CD14-positive monocyte (primary cell): ENCODE results near the gene LHCGR. TPM values are rescaled to one million over a fixed set of nuclear protein-coding genes. Genes with fewer than 3 reads are reported as not detected.

Experiments used
- DNase-seq, 3 donors: peaks; one replicate each; pipeline ENCODE4 v3.0.0-alpha.2; 2011 to 2022
- H2AFZ ChIP-seq: 2 replicates; pipeline ENCODE4 v1.6.0; 2012; ENCODE audit warnings: mild to moderate bottlenecking, low read depth, low read length, inconsistent platforms; ENCODE audit not compliant: insufficient read depth, poor library complexity, severe bottlenecking
- H3K27ac ChIP-seq, 2 donors: 1 replicate in 1 of 2; 2 replicates in 1 of 2; pipeline ENCODE4 v1.5.1; 2012 to 2013; ENCODE audit warnings: low read length in 2 of 2, control low read depth in 1 of 2, inconsistent platforms in 1 of 2, low read depth in 1 of 2, mild to moderate bottlenecking in 1 of 2
- H3K27me3 ChIP-seq, 2 donors: one replicate each; pipeline versions ENCODE4 v1.6.0 to v1.6.1; 2011 to 2013; ENCODE audit warnings: low read length in 2 of 2; ENCODE audit not compliant: control insufficient read depth in 2 of 2, insufficient read depth in 2 of 2
- H3K36me3 ChIP-seq, 2 donors: replicated peaks in 1 of 2; 1 replicate in 1 of 2; 2 replicates in 1 of 2; pipeline versions ENCODE4 v1.5.1 to v1.6.1; 2012 to 2013; ENCODE audit warnings: low read length in 2 of 2, control low read depth in 1 of 2, inconsistent platforms in 1 of 2, mild to moderate bottlenecking in 1 of 2; ENCODE audit not compliant: insufficient read depth in 2 of 2, control insufficient read depth in 1 of 2
- H3K4me1 ChIP-seq, 2 donors: 1 replicate in 1 of 2; 2 replicates in 1 of 2; pipeline versions ENCODE4 v1.5.1 to v1.6.1; 2012 to 2013; ENCODE audit warnings: low read length in 2 of 2, control low read depth in 1 of 2, inconsistent platforms in 1 of 2, mild to moderate bottlenecking in 1 of 2, moderate library complexity in 1 of 2; ENCODE audit not compliant: insufficient read depth in 2 of 2, control insufficient read depth in 1 of 2
- H3K4me2 ChIP-seq: replicated peaks from 2 replicates; pipeline ENCODE3; 2012; ENCODE audit warnings: low read length, moderate library complexity, mild to moderate bottlenecking; ENCODE audit not compliant: poor library complexity, severe bottlenecking; ENCODE audit errors: extremely low read depth
- H3K4me3 ChIP-seq, 3 experiments: fragments of 200-600 bp in 1 of 3; sonication (generic) in 1 of 3; replicated peaks in 1 of 3; 1 replicate in 2 of 3; 2 replicates in 1 of 3; pipeline ENCODE4 v1.5.1; 2011 to 2013; ENCODE audit warnings: low read length in 3 of 3, mild to moderate bottlenecking in 3 of 3, control low read depth in 2 of 3, low read depth in 2 of 3, inconsistent platforms in 1 of 3, moderate library complexity in 1 of 3
- H3K79me2 ChIP-seq: 2 replicates; pipeline ENCODE4 v1.6.0; 2012; ENCODE audit warnings: mild to moderate bottlenecking, control low read depth, inconsistent platforms, low read length, moderate library complexity; ENCODE audit not compliant: insufficient read depth
- H3K9ac ChIP-seq: 2 replicates; pipeline ENCODE4 v1.6.0; 2017; ENCODE audit warnings: low read length, mild to moderate bottlenecking; ENCODE audit not compliant: insufficient read depth, poor library complexity, severe bottlenecking
- H3K9me3 ChIP-seq, 2 donors: replicated peaks in 1 of 2; 1 replicate in 1 of 2; 2 replicates in 1 of 2; pipeline versions ENCODE4 v1.5.1 to v1.6.1; 2012 to 2013; ENCODE audit warnings: low read length in 2 of 2, control low read depth in 1 of 2; ENCODE audit not compliant: control insufficient read depth in 1 of 2, insufficient read depth in 1 of 2
- H4K20me1 ChIP-seq: 2 replicates; pipeline ENCODE4 v1.6.0; 2012; ENCODE audit warnings: mild to moderate bottlenecking, low read length, control low read depth, moderate library complexity; ENCODE audit not compliant: insufficient read depth
- H3K27ac Mint-ChIP-seq, 7 donors: one replicate each; pipeline ENCODE4 v1.8.0; 2020; ENCODE audit warnings: mild to moderate bottlenecking in 7 of 7, mixed read lengths in 7 of 7, moderate library complexity in 6 of 7, inconsistent platforms in 2 of 7
- H3K27me3 Mint-ChIP-seq, 3 donors: one replicate each; pipeline ENCODE4 v1.8.0; 2021 to 2022; ENCODE audit warnings: low read depth in 3 of 3, mild to moderate bottlenecking in 3 of 3, mixed read lengths in 3 of 3, moderate library complexity in 3 of 3, inconsistent platforms in 1 of 3
- H3K36me3 Mint-ChIP-seq, 2 donors: one replicate each; pipeline ENCODE4 v1.8.0; 2020; ENCODE audit warnings: mixed read lengths in 2 of 2, inconsistent platforms in 1 of 2, mild to moderate bottlenecking in 1 of 2
- H3K4me1 Mint-ChIP-seq: one replicate; pipeline ENCODE4 v1.8.0; 2020; ENCODE audit warnings: mild to moderate bottlenecking, mixed read lengths
- H3K4me3 Mint-ChIP-seq, 2 donors: one replicate each; pipeline ENCODE4 v1.8.0; 2020; ENCODE audit warnings: mild to moderate bottlenecking in 2 of 2, mixed read lengths in 2 of 2, moderate library complexity in 1 of 2
- H3K9me3 Mint-ChIP-seq, 7 donors: one replicate each; pipeline ENCODE4 v1.8.0; 2020 to 2022; ENCODE audit warnings: mixed read lengths in 7 of 7, mild to moderate bottlenecking in 6 of 7, moderate library complexity in 6 of 7, inconsistent platforms in 2 of 7
- WGBS: methylation state at CpG from one replicate; pipeline ENCODE4 v1.1.5; 2013; ENCODE audit warnings: missing lambda C conversion rate; ENCODE audit not compliant: insufficient coverage; 5-methylcytosine and 5-hydroxymethylcytosine counted together
- intact Hi-C, 2 donors: fragments of 100-400 bp; cut with micrococcal nuclease; formaldehyde crosslinking; loops; one replicate each; pipeline versions ENCODE4 v1.15.0 to v1.15.1; 2023
- polyA plus RNA-seq, 3 donors: library from polyadenylated mRNA; depleted of rRNA in 1 of 3; unstranded in 2 of 3; stranded (reverse) in 1 of 3; fragments of 300-500 nt in 2 of 3; fragments of >200 nt in 1 of 3; fragmentation: Illumina TruSeq in 2 of 3; gene quantifications; 1 replicate in 2 of 3; 2 replicates in 1 of 3; pipeline ENCODE4 v1.2.3, GENCODE V29; 2012 to 2021
- TF ChIP-seq, protein P1 (sequence below): fragments of 200-600 bp; IDR thresholded peaks from one replicate; pipeline ENCODE4 v1.8.0; 2022; ENCODE audit warnings: antibody characterized with exemption, mild to moderate bottlenecking

The LHCGR gene
- polyA plus RNA-seq, 3 donors: not detected

DNA sequence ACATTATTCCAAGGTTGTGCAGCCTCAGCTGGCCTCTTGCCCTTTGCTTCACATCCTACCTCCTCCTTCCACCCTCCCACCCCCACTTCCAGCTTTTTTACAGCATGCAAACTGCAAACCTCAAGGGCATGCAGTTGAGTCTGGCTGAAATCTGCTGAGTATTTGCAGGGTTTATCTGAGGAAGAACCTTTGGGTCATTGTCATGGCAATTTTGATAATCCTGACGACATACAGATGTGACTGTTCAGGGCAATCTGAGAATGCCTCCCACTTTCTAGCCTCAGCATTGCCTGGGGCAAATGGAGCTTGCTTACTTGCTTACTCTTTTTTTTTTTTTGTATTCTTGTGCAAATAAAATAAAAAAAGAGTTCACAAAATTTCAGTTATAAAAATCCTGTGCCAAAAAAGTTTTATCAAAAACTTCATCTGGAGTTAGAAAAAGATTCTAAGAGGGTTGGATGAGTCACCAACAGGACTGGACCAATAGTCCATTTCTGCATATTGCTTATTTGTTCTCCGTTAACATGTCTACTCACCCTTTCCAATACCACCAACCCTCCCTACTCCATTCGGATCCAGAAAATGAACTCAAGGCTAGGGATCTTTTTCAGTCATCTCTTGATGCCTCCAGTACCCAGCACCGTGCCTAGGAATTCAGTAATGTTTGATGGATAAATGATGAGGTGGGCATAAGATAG is 23.6 kb upstream of the LHCGR start:
- no peaks in the 10 kb centered on the region for H3K4me1 ChIP-seq
- no peaks in the 10 kb centered on the region for H3K79me2 ChIP-seq
- H3K9me3 Mint-ChIP-seq: peaks cover 0 to 10% (median 5%) of the 10 kb centered on the region in 7 donors
- H2AFZ ChIP-seq: no peak overlapping the region
- peaks cover 1 to 3% (median 3%) of the 10 kb centered on the region in 3 donors for H3K27me3 Mint-ChIP-seq
- no peaks in the 10 kb centered on the region for H3K36me3 ChIP-seq
- H4K20me1 ChIP-seq: no peaks in the 10 kb centered on the region
- intact Hi-C loops: no loop called here
- no peak for DNase-seq
- no peaks in the 10 kb centered on the region for H3K4me1 Mint-ChIP-seq
- no peak overlapping the region for H3K4me2 ChIP-seq
- no peak overlapping the region for H3K4me3 ChIP-seq
- no peaks in the 10 kb centered on the region for H3K27me3 ChIP-seq
- H3K27ac Mint-ChIP-seq: no peak overlapping the region
- WGBS: 70% methylated on average over 1 of the region's 4 CpGs
- TF ChIP-seq, protein P1, sequence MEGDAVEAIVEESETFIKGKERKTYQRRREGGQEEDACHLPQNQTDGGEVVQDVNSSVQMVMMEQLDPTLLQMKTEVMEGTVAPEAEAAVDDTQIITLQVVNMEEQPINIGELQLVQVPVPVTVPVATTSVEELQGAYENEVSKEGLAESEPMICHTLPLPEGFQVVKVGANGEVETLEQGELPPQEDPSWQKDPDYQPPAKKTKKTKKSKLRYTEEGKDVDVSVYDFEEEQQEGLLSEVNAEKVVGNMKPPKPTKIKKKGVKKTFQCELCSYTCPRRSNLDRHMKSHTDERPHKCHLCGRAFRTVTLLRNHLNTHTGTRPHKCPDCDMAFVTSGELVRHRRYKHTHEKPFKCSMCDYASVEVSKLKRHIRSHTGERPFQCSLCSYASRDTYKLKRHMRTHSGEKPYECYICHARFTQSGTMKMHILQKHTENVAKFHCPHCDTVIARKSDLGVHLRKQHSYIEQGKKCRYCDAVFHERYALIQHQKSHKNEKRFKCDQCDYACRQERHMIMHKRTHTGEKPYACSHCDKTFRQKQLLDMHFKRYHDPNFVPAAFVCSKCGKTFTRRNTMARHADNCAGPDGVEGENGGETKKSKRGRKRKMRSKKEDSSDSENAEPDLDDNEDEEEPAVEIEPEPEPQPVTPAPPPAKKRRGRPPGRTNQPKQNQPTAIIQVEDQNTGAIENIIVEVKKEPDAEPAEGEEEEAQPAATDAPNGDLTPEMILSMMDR: no peak
- H3K27ac ChIP-seq: no peak overlapping the region
- H3K9ac ChIP-seq: no peak overlapping the region
- H3K4me3 Mint-ChIP-seq: no peak overlapping the region
- H3K9me3 ChIP-seq: peaks cover 0 to 2% of the 10 kb centered on the region in 2 donors
- H3K36me3 Mint-ChIP-seq: no peaks in the 10 kb centered on the region

DNA sequence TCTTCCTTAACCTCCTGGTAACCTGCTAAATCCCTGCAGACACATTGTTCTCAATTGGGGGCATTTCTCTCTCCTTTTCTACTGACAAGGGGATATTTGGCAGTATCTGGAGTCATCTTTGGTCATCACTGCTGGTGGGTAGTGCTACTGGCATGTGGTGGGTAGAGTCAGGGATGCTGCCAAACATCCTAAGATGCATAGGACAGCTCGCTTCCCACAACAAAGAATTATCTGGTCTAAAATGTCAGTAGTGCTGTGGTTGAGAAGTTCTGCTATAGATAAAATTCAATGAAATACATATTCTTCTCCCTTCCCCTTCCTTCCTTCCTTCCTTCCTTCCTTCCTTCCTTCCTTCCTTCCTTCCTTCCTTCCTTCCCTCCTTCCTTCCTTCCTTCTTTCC is 18.7 kb upstream of the LHCGR start:
- H3K27ac ChIP-seq: no peak overlapping the region
- TF ChIP-seq, protein P1: no peak
- Mint-ChIP-seq H3K9me3 (peaks cover 0 to 4% (median 2%) of the 10 kb centered on the region in 7 donors), H3K4me1 (no peaks in the 10 kb centered on the region), H3K4me3 (no peak overlapping the region), H3K27me3 (peaks cover 3 to 6% (median 5%) of the 10 kb centered on the region in 3 donors), H3K27ac (no peak overlapping the region), H3K36me3 (no peaks in the 10 kb centered on the region)
- no CpG with 5 or more reads among the region's 1 CpG for WGBS
- no peak overlapping the region for H3K9ac ChIP-seq
- intact Hi-C loops: no loop called here
- H3K36me3 ChIP-seq: no peaks in the 10 kb centered on the region
- no peak overlapping the region for H2AFZ ChIP-seq
- H3K79me2 ChIP-seq: no peaks in the 10 kb centered on the region
- no peak for DNase-seq
- H3K27me3 ChIP-seq: no peaks in the 10 kb centered on the region
- no peak overlapping the region for H3K4me2 ChIP-seq
- no peak overlapping the region for H3K4me3 ChIP-seq
- H3K9me3 ChIP-seq: no peaks in the 10 kb centered on the region
- H3K4me1 ChIP-seq: no peaks in the 10 kb centered on the region
- no peaks in the 10 kb centered on the region for H4K20me1 ChIP-seq
